ENCODE data around the gene NF1.
"Not testable (repeated sequence)": the region's sequence is repeated elsewhere in the genome, so short reads cannot be mapped to it uniquely, and the experiment has no call there.

The NF1 gene

DNA sequence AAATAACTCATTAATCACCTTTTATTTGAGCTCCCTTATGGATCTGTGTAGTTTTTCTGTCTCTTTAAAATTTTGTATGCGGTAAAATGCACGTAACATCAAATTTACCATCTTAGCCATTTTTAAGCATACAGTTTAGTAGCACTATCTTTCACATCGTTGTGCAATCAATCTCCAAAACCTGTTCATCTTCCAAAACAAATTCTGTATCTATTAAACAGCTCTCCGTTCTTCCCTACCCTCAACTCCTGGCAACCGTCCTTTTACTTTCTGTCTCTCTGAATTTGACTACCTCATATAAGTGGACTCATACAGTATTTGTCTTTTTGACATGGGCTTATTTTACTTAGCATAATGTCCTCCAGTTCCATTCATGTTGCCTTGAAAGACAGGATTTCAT is 100.5 kb downstream of the NF1 start:
- no peak for DNase-seq

GRCh38 chr17:31198026-31198425 is 103.2 kb downstream of the NF1 start:
- DNase-seq, result no peak

DNA sequence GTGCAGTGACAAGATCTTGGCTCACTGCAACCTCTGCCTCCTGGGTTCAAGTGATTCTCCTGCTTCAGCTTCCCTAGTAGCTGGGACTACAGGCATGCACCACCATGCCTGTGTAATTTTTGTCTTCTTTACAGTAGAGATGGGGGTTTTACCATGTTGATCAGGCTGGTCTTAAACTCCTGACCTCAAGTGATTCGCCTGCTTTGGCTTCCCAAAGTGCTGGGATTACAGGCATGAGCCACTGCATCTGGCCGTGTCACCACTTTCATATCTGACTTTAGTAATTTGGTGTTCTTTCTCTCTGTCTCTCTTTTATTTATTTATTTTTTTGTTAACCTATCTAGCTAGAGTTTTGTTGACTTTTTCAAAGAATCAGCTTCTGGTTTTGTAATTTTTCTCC is 103.9 kb downstream of the NF1 start:
- not testable (repeated sequence) for DNase-seq

- DNase-seq, result no peak
Observed at GRCh38 chr17:31200287-31200686, 105.5 kb downstream of the NF1 start.

- DNase-seq, result no peak
Observed at GRCh38 chr17:31202968-31203367, 108.2 kb downstream of the NF1 start.

- no peak for DNase-seq
Observed at GRCh38 chr17:31211352-31212012, 116.7 kb downstream of the NF1 start.

DNA sequence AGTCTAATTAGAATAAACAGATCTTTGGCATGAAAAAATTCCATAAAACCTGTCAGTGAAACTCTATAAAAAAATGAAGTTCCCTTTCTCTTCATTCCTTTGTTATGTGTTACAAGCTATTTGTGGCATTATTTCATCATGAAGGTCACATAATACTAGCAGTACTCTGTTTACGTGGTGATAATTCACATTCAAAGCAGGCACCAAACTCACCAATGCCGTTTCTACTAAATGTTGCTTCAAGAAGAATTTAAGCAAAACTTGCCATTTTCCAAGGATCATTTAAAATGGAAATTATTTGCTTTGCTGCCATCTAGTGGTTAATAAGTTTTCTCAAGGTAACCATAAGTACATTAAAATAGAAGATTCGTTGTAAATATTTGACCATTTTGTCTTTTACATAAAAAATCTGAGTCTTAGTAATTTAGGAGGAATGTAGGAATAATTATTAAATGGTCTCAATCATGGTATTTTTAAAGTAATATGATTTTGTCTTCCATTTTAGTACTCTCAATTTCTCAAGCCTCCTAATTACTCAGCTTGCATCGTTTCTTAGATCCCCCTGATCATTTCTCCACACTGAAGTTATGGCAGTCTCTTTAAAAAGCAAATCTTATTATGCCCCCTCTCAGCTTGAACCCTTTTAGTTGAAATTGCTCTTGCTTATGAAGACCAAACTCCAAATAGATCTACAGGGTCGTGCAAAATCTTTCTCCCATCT is 121.4 kb downstream of the NF1 start:
- peak; percentile 27 to 63 for DNase-seq

- DNase-seq, result no peak
Observed at GRCh38 chr17:31224366-31224765, 129.6 kb downstream of the NF1 start.

GRCh38 chr17:31225831-31226230 is 131.1 kb downstream of the NF1 start:
- no peak for DNase-seq

DNA sequence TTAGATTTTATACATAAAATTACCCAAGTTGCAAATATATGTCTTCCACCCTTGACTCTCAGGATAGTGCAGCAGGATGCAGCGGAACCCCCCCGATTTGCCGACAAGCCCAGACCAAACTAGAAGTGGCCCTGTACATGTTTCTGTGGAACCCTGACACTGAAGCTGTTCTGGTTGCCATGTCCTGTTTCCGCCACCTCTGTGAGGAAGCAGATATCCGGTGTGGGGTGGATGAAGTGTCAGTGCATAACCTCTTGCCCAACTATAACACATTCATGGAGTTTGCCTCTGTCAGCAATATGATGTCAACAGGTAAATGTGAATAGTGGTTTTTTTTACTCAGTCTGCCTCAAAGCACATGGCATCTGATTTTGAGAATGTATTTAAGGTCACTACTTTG is 131.6 kb downstream of the NF1 start:
- DNase-seq, result no peak

- DNase-seq, result no peak
Observed at GRCh38 chr17:31226950-31227349, 132.2 kb downstream of the NF1 start.

GRCh38 chr17:31231852-31232251 is 137.1 kb downstream of the NF1 start:
- DNase-seq, result no peak

DNA sequence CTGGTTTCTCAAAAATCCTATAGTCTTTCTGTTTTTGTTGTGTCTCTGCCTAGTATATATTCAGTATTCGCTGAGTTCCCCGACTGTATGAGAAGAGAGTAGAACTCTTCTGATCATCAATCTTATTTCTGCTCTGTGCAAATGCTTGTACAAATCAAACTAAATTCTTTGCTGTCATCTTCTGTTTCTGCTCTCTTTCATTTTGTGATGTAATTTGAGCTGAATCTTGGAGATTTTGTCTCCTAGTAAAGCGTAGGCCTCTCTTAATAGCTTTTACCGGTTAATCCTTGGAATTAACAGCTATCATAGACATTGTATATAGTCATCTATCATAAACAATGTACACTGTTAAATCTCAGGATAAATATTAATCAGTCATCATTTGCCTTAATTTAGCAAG is 140.3 kb downstream of the NF1 start:
- no peak for DNase-seq

DNA sequence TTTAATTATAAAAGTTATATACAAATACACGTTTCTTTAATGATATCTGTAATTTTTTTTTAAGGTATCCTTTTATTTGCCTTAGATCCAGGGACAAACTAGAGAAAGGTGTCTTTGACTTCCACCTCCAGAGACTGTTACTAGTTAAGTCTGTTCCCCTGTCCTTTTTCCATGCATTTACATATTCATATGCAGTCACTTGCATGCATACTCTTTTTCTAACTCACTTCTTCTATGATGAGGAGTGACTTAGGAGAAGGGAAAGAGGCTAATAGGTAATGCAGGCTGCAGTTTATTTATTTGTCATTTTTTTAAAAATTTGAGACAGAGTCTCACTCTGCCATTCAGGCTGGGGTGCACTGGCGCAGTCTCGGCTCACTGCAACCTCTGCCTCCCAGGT is 141.4 kb downstream of the NF1 start:
- no peak for DNase-seq

DNA sequence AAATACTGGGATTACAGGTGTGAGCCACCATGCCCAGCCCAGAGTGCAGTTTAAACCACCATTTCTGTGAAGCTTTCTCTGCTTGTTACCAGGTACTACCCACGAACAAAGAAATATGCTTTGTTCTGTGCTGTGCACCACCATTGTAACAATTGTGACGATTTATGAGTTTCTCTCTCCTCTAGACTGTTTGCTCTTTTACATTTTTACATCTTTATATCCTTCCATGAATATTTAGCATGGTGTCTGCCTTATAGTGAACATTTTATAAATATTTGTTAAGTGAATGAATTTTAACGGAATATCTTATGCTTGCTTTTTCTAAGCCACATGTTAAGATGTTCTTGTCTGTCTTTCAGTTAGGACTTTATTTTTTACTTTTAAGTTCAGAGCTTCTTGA is 141.9 kb downstream of the NF1 start:
- DNase-seq, result no peak

- no peak for DNase-seq
Observed at GRCh38 chr17:31241116-31241515, 146.3 kb downstream of the NF1 start.

GRCh38 chr17:31248986-31249834 is 154.4 kb downstream of the NF1 start:
- DNase-seq, result no peak

DNA sequence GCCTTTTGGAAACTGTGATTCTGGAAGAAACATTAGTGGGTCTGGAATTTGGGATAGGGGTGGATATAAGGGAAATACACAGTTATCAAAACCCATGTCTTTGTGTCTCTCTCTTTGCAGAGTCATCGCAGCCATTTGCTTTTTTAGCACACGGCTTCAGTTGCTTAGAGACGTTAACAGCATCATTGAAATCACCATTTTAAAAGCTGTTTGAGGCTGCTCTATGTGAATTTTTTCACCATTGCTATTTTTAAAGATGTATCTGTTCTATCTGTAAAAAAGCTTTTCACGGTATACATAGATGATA is 155.0 kb downstream of the NF1 start:
- no peak for DNase-seq

GRCh38 chr17:31250229-31250628 is 155.5 kb downstream of the NF1 start:
- DNase-seq, result no peak

- DNase-seq, result no peak
Observed at GRCh38 chr17:31251105-31251969, 156.6 kb downstream of the NF1 start.

DNA sequence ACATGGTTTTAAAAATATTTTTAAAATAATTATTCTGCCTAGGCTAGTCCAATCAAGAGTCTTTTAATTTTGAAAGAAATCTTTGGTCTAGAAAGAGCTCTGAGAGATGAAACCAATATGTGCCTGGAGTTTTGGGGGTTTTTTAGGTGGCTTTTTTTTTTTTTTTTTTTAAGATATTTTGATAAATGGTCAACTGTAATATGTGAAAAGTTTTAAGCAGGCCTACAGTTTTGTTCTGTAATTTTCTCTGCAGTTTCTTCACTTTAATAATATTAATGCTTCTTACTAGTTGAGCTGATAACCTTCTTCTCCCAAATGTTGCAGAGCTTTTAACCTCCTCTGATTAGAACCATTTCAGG is 157.2 kb downstream of the NF1 start:
- no peak for DNase-seq

GRCh38 chr17:31252741-31253140 is 158.0 kb downstream of the NF1 start:
- DNase-seq, result no peak

DNA sequence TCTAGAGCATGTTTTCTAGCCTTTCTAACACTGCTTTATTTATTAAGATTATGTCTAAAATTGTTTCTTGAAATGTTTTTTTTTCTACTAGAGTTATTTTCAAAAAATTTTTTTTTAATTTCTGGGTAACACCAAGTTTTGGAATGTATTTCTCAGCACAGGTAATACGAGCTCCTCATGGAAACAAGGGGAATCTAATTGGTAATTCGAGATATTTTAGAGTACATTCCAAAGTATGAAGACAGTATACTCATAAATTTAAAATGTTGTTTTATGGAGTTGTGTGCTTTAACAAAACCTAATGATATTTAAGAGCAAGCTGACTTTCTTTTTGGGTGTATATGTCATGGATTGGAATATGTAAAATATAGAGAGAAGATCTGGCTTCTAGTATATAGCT is 159.9 kb downstream of the NF1 start:
- DNase-seq, result no peak

Data from NCI-H524 (cell line).